ENCODE data around the gene TMEM234. TPM values are rescaled to one million over a fixed set of nuclear protein-coding genes. Genes with fewer than 3 reads are reported as not detected.

Gene TMEM234
- total and polyA plus RNA-seq, 2 of the 4 experiments (the other 2 are of a cell fraction), result 10.8 to 22.7 TPM

DNA sequence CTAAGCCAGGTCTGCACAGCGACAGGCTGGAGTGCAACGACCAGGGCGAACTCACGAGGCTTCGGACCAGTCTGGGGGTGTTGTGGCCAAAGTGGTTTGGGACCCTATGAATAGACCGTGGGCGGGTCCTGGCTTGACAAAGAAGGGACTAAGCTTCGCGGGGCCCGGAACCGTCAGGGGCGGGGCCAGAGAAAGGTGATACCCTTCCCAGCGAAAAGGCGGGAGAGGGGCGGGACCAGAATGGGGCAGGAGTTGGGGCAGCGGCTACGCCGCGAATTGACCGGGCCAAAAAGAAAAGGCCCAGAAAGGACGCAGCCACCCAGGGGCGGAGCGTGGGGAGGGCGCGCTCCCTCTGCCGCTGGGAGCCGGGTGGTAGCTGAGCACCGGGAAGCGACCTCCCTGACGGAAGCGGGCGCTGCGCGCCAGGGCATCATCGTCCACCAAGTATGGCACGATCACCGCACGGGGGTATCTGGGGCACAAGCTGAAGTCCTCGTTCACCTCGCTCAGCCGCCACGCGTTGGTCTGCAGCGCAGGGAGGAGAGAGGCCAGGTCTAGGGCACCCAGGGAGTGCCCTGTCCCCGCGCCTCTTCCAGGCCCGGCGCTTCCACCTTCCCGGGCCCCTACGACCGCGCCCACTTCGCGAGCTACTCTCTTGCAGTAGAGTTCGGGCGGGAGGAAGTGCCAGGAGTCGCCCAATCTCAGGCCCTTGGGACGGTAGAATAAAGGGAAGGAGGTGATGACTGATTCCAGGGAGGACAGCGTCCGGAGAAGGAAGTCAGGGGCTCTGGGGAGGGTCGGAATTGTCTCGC, 18.2 kb upstream of the TMEM234 start:
- dilution Hi-C loops (cut with HindIII; ENCODE audit: low sequenced_read_pairs, unreplicated experiment) (no loop called here), in situ Hi-C loops (cut with MboI; ENCODE audit: low sequenced_read_pairs) (no loop called here), intact Hi-C loops (cut with micrococcal nuclease) (loop anchor here (5.0 kb wide), 2 partner anchors 72 to 92 kb away; no protein-coding TSS in a partner anchor)
- Histone ChIP-seq H3K4me2 (ENCODE audit: low read depth, low read length) (peak overlapping the region; percentile 86), H3K4me3 (ENCODE audit: insufficient read depth, low read depth, low read length) (peak overlapping the region; percentile 51), H2BK15ac (ENCODE audit: low read depth, low read length) (peak overlapping the region; percentile 42; the same call in 2 of the 3 replicates), H4K91ac (ENCODE audit: insufficient read depth, low read depth, low read length) (peak overlapping the region; percentile 79), H3K27ac (ENCODE audit: insufficient read depth, low read length) (peak overlapping the region; percentile 45), H2AK9ac (replicated peaks; ENCODE audit: low read depth, low read length, poor library complexity) (peak overlapping the region; percentile 92), H3K18ac (ENCODE audit: low read depth, low read length) (peak overlapping the region; percentile 2; the same call in 1 of the 2 replicates), H4K8ac (ENCODE audit: low read depth in 2 of 2, low read length in 2 of 2) (peak overlapping the region; percentile 87 to 89), H2BK20ac (ENCODE audit: low read depth, low read length) (peak overlapping the region; percentile 55; the same call in 1 of the 2 replicates), H3K56ac (ENCODE audit: extremely low read depth, insufficient read depth, low read length) (peak overlapping the region; percentile 56; the same call in 1 of the 2 replicates), H3K23ac (ENCODE audit: low read depth, low read length) (peak overlapping the region; percentile 80), H4K20me1 (ENCODE audit: insufficient read depth, low read length) (no peaks in the 10 kb centered on the region), H3K9me3 (ENCODE audit: control insufficient read depth, insufficient read depth, low read length) (no peaks in the 10 kb centered on the region), H3K4me1 (ENCODE audit: control insufficient read depth, insufficient read depth, low read length) (peaks cover 12% of the 10 kb centered on the region), H3K9ac (ENCODE audit: low read depth, low read length) (peak overlapping the region; percentile 66), H3K9me1 (ENCODE audit: insufficient read depth, low read length) (0 out of 2 replicates have a peak, but pooled peaks cover 11% of the 10 kb centered on the region), H3K36me3 (ENCODE audit: control insufficient read depth, insufficient read depth, low read length) (no peaks in the 10 kb centered on the region), H2AFZ (replicated peaks; ENCODE audit: low read length, poor library complexity) (peak overlapping the region; percentile 89), H4K5ac (ENCODE audit: low read depth, low read length) (peak overlapping the region; percentile 58), H3K14ac (replicated peaks; ENCODE audit: low read depth, low read length) (peak overlapping the region; percentile 84), H3K27me3 (ENCODE audit: control insufficient read depth, insufficient read depth, low read length) (no peaks in the 10 kb centered on the region), H3K4ac (ENCODE audit: low read depth, low read length) (peak overlapping the region; percentile 86), H3K79me1 (ENCODE audit: low read depth in 1 of 2, low read length in 2 of 2) (peaks cover 0 to 29% of the 10 kb centered on the region in 2 experiments; a peak in 2 of 4 replicates), H2AK5ac (ENCODE audit: low read depth, low read length) (peak overlapping the region; percentile 83), H2BK5ac (ENCODE audit: low read depth, low read length, poor library complexity, severe bottlenecking) (no peak overlapping the region), H2BK120ac (ENCODE audit: low read depth, low read length) (peak overlapping the region; percentile 72)
- DNase-seq (peak; percentile 39), ATAC-seq (ENCODE audit: low read depth) (peak; percentile 57)
- TF ChIP-seq MAZ (IDR thresholded peaks at IDR 0.05; ENCODE audit: borderline replicate concordance, low read depth, low read length) (peak; percentile 37; the same call in 1 of the 2 replicates), FOS (IDR thresholded peaks at IDR 0.05; ENCODE audit: low read depth, low read length) (no peak), POLR2A (IDR thresholded peaks at IDR 0.05; ENCODE audit: low read depth, low read length) (0 out of 2 replicates have a peak, but pooled peaks have one; percentile 14), SMC3 (IDR thresholded peaks at IDR 0.05; ENCODE audit: low read depth, low read length) (no peak)
- TF ChIP-seq, protein P1, sequence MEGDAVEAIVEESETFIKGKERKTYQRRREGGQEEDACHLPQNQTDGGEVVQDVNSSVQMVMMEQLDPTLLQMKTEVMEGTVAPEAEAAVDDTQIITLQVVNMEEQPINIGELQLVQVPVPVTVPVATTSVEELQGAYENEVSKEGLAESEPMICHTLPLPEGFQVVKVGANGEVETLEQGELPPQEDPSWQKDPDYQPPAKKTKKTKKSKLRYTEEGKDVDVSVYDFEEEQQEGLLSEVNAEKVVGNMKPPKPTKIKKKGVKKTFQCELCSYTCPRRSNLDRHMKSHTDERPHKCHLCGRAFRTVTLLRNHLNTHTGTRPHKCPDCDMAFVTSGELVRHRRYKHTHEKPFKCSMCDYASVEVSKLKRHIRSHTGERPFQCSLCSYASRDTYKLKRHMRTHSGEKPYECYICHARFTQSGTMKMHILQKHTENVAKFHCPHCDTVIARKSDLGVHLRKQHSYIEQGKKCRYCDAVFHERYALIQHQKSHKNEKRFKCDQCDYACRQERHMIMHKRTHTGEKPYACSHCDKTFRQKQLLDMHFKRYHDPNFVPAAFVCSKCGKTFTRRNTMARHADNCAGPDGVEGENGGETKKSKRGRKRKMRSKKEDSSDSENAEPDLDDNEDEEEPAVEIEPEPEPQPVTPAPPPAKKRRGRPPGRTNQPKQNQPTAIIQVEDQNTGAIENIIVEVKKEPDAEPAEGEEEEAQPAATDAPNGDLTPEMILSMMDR (conservative IDR thresholded peaks at IDR 0.05; ENCODE audit: low read depth, low read length), result 0 out of 2 replicates have a peak, but pooled peaks have one; percentile 18
- no TSS peak for BruUV-seq (replicated peaks)
- ChIA-PET CTCF (interaction anchor here (0.6 to 1.9 kb wide), 5 partner anchors 8 to 76 kb away, joined by 3 to 6 read pairs (median 5); no protein-coding TSS in a partner anchor), POLR2A (ENCODE audit: unreplicated experiment) (no interaction called here)
- WGBS, 2 experiments (ENCODE audit: extremely low coverage in 2 of 2, insufficient read length in 1 of 2), result 7% methylated on average over 24 of the region's 62 CpGs; no CpG with 5 or more reads in 1 of the 2 experiments
